Endometrium (tissue), 2 donors: ENCODE data around the gene TENM4.
"Not testable (repeated sequence)": the region's sequence is repeated elsewhere in the genome, so short reads cannot be mapped to it uniquely, and the experiment has no call there.

Experiments
- FAIRE-seq: peaks from 2 replicates; lab custom pipeline; 2012; peaks lifted over from hg19 to GRCh38; lab: Jason Lieb, UNC
- donor health status: control.
- donor health status: control.

Gene TENM4

DNA sequence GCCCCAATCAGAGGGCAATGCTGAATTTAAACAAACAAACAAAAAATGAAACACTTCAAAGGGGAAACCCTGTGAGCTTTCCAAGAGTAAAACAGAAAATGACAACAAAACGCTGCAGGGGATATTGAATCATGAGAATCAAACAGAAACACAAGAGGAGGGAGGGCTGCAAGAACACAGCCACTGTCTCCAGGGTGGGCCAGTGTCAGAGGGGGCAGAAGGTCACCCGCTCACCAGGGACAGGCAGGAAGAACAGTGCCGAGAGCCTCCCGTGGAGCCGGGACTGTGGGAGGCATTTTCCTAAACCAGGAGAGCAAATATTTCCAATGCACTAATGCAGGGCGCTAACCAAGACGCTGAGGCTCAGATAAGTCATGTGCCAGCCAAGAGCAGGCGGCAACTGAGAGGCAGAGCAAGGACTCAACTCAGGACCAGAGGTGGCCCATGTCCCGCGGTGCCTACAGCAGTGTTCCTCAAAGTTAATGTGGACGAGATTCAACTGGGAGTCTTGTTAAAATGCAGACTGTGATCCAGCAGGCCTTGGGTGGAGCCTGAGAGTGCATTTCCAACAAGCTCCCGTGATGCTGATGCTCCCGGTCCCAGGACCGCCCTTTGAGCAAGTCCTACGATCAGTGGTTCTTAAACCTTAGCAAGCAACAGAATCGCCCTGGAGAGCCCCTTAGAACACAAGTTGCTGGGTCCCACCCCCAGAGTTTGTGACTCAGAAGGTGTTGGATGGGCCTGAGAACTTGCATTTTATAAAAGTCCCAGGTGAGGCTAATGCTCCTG, 197.2 kb downstream of the TENM4 start:
- FAIRE-seq: peak; percentile 26

DNA sequence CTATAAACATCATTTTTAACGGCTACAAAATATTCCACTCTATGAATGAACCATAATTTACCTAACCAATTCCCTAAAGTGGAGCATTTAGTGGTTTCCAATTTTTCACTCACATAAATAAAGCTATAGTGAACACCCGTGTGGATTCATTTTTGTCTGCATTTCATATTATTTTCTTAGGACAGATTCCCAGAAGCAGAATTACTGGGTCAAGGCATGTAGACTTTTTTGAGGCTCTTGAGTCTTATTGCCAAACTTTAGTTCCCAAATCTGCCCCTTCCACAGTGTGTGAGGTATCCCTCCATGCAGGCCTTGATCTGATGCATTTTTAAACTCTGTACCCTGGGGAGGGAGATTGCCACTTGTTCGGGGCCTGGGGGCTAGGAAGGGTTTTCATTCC, 198.2 kb downstream of the TENM4 start:
- no peak for FAIRE-seq

DNA sequence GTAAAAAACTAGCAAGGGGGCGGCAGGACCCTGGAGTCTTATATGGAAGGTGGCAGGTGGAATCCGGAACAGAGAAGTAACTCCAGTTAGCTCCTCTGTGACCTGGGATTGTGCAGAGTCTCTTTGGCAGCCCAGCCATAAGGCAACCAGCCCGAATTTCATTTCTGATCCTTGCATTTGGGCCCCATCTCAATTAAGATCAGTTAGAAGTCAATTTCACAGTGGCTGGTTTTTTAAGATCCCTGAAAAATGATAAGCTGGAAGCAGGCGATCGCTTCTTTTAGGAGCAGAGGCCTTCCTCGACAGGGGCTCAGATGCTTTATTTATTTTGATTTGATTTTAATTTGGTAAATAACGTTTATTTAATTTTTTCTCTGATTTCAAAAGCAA, 199.0 kb downstream of the TENM4 start:
- FAIRE-seq: no peak

DNA sequence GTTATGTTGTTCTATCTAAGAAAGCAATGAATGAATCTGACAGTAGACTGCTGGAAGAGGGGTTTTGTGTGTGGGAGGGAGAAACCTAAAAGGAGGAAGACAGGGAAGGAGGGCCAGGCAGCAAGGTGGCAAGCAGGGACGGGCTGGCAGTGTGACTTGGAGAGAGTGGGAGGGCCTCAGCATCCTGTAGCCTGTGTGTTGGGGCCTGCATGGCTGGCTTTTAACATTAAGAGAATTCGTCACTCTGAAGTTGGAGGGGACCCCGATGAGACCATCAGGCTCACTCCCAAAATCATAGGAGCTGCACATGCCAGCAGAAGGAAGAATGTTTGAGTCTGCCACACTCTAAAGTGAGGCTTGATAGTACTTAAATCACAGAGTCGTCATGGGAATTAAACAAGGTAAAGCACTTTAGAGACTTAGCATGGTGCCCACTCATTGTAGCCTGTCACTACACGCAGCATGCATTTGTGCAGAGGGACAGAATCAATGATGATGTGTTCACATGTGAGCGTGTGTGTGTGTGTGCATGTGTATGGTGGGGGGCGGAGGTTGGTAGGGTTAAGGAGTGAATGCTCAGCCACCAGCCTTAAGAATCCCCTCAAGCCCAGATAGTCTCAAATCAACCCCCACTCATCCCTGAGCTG, 199.5 kb downstream of the TENM4 start:
- no peak for FAIRE-seq

DNA sequence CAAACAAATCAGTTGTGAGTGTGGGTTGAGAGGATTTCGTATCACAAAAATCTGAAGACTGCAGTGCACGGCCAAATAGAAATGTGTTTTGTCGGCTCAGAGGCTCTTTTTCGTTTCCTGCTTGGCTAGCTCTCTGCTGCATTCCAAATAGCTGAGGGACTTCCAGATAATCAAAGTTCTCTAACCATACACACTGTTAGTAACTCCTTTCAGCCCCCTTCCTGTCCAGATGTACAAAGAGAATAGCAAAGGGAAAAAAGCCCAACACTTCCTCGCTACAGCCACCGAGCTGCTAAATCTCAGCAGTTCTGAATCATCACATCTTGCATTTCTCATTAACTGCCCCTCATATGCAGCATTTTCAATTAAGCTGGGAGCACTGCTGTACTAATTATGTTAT, 203.1 kb downstream of the TENM4 start:
- FAIRE-seq: peak; percentile 94

DNA sequence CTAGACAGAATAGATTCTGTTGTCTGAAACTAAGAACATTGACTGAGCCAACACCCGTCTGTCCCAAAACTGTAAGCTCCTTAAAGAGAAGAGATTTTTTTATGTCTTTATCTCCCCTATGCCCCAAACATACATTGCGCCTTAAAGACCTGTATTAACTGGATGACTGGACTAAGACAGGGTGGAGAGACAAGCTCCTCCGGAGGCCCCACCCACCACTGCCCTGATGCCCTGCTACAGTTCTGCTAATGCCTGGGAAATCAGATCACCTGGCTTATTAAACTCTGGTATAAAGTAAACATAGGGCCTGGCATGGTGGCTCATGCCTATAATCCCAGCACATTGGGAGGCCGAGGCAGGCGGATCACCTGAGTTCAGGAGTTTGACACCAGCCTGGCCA, 203.7 kb downstream of the TENM4 start:
- no peak for FAIRE-seq

DNA sequence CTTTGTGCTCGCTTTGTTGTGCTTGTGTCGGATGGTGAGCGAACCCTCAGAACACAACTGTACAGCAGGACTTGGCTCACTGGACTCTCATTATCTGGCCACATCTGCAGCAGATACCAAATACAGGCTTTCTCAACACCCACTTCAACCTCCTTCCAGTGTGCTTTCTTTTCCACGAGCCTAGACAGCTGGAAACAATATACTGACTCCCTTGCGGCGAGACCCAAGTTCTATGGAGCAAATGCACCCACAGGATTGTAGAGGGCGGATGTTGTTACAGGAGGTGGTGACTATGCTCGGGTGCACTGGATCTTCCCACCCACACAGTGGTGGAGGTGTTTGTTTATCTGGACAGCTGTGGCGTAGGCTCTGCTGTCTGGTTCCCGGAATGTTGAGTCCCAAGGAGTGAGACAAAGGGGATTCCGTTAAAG, 204.3 kb downstream of the TENM4 start:
- peak; percentile 35 for FAIRE-seq

DNA sequence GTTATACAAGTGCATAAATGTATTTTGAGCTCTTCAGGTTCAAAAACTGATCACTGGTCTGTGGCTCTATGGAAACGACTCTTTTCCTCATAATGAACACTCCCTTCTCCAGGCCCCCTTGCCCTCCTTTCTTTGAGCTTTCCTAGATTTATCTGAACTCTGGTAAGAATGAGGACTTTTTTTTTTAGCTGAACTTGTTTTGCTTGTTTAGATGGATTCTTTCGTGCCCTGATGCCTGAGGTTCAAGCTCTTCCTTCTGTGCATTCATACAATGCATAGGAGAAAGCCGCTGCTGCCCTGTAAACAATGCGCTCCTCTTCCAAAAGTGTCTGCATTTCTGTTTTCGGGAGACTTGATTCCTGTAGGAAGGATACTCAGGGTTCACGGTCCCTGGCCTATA, 205.1 kb downstream of the TENM4 start:
- FAIRE-seq: no peak

DNA sequence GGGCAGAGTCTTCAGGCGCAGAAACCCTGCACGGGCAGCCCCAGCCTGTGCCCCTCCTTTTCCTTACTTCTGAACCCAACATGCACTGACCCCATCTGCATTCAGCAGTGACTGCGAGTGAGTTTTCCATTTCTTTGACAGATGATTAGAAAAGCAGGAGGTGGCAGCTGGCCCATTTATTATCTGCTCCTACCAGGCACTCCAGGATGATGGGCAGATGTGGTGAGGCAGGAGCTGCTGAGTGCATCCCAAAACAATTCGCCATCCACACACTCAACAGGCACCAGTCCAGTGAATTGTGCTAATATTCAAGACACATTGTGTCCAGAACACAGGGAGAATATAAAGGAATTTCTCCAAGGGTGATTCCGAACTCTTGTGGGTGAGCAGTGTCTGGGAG, 208.5 kb downstream of the TENM4 start:
- FAIRE-seq: no peak

DNA sequence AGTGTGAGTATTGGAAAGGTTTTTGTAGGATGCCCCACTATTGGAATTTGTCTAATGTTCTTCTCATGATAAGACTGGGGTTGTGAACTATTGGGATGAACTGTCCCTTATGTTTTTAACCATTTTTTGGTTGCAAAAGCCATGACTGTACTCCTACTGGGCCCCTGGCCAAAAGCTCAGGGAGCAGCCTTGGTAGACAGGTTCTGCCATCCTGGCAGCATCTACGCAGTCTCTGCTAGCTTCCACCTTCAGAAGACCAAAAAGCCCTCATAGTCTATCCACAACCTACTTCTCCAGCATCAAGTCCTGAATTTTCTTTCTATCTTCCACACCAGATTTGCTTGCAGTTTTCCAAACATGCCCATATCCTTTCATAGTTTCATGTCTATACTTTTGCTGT, 211.8 kb downstream of the TENM4 start:
- FAIRE-seq: no peak

DNA sequence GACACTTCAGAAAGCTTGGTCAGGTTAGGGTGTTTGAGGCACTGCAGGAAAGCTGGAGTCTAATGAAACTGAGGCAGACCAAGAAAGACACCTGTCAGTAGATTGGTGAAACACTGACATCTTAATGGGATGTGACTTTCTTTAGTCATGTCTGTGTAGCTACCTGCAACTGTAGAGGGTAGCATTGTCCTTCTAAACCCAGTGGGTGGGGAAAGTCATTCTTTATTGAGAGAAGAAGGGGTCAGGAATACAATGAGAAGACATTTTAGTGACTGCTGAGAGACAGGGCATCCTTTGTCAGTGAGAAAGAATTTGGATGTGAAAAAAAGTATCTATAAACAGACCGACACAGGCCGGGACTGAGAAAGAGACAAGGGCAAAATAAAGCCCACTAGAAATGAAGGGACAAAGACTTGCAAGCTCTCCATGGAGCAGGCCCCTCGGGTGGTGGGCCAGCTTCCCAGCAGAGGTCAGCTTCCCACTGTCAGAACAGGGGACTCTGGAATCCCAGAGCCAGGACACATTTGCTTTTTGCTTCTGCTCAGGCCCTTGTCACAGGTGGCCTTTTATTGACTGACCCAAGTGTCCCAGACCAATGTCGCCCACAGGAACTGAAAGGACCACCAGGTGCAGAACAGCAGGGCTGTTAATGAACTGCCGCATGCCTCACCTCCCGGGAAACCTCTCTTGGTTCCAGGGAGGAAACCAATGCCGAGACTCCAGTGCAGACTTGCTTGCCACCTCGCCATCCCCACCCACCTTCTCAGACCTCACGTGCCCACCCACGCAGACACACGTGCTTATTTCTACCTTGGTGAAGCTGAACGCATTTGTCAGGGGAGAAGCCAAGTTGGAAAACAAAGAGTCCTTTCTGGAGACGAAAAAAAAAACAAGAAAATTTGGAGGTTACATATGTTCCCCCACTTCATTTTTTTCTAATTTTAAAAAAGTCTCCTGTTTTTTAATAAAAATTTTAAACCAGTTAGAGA, 212.8 kb downstream of the TENM4 start:
- FAIRE-seq: no peak

DNA sequence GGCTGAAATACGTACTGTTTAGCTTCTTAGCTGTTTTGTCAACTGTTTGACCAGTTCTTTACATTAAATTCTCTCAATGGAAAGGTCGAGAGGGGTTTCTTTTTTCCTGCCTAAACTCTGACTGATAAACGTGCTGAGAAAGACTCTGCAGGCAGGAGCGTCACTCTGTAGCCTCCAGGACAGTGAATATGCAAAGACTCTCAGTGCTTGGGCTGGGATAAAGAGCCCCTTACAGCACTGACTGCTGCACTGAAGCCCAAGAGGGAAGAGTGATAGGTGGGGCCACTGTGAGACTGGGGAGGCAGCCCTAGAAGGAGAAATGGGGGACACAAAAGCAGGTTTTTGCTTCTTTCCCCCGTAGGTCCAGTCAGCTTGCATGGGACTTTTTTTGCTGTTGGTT, 213.5 kb downstream of the TENM4 start:
- no peak for FAIRE-seq

DNA sequence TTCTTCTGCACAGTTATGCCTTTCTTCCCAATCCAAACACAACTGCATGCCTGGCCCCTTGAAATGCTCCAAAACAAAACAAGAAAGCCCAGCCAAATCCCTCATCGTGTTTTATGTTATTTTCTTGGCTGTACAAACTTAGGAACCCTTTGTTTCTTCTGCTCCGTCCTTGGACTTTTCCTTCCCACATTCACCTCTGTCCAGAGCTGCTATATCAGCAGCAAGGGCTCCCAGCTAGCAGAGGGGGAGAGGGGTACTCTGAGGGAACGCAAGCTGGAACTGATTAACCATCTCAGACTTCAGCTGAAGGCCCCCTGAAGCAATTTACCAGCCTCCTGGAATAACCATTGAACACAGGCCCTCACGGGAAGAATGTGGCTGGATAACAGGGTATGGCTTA, 214.7 kb downstream of the TENM4 start:
- peak; percentile 87 for FAIRE-seq

DNA sequence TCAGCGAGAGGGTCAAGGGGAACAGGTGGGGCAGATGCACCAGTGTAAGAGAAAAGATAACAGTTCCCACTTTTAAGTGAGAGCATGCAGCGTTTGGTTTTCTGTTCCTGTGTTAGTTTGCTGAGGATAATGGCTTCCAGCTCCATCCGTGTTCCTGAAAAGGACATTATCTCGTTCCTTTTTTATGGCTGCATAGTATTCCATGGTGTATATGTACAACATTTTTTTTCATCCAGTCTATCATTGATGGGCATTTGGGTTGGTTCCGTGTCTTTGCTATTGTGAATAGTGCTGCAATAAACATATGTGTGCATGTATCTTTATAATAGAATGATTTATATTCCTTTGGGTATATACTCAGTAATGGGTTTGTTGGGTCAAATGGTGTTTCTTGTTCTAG, 218.7 kb downstream of the TENM4 start:
- FAIRE-seq: not testable (repeated sequence)

DNA sequence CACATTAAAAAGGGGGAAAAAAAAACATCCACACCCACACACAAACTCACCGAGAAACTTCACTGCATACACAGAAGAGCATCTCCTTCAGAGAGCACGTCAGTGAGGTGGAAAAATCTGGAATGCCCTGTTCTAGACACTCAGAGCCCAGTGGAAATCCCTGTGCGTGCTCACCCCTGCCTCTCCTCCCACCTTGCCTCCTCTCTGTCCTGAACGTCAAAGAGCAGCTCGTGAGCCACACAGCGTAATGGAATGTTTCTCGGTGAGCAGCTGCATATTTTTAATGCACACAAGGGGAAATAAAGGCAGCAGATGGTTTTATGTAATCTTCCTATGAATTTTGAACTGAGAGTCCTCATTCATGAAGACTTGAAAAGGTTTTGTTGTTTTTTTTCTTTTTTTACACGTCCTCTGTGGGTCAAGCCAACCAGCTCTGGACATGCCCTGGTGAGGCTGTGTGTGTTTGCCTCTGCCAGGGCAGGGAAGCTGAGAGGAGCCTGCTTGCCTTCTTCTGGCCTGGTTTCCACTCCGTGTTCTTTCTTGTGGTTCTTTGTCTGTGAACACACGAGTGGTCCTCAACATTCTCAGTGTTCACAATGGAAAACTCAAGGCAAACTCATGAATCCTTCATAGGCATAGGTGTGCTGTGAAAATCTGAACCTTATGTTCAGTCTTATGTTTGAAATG, 219.2 kb downstream of the TENM4 start:
- no peak for FAIRE-seq

DNA sequence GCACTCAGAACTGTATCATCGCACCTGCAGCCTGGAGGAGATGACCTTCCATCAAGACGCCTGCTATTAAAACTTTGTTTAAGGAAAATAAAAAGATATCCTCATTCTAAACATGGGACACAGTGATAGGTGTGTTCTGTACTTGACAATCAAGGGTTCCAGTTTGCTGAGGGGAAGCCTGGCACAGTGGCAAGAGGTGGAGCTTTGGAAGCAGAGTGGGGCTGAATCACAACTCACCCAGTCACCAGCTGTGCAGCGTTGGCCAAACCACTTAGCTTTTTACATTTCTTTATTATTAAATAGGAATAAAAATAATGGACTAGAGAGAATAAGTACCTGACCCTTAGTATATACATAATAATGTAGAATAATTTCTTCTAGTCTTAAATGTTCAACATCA, 220.7 kb downstream of the TENM4 start:
- no peak for FAIRE-seq

DNA sequence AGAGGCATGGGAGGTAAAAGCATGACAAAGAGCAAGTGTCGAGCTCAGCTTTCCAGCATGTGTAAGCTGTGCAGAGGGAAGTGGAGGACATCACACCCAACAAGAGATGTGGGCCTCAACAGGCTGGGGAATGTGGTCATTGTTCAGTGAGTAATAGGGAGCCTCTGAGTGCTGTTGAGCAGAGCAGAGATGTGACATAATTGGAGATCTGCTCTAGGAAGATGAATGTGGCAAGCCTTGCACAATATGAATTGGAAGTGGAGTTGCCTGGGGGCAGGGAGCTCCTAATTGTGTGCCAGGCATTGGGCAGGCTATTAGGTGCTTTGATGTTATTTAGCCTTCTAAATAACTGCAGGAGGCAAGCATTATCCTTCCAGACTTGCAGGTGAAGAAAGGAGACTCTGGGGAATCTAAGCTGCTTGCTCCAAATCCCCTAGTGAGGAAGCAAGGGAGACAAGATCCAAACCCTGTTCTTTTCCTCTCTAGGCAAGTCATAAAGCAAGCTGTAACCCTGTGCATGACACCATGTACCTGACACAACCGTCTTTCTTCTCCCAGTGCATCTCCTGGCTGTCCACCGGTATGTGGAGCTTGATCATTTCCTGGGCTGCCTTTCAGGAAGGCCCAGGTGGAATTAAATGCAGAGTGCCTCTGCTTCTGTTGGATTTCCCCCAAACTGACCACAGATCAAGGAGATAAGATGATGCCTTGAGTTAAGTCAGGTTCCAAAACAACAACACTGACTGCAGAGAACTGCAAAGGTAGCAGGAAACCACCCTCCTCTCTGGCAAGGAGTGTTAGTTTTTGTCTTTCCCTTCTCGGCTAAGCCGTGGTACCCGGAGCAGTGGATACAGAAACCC, 221.4 kb downstream of the TENM4 start:
- FAIRE-seq: no peak

DNA sequence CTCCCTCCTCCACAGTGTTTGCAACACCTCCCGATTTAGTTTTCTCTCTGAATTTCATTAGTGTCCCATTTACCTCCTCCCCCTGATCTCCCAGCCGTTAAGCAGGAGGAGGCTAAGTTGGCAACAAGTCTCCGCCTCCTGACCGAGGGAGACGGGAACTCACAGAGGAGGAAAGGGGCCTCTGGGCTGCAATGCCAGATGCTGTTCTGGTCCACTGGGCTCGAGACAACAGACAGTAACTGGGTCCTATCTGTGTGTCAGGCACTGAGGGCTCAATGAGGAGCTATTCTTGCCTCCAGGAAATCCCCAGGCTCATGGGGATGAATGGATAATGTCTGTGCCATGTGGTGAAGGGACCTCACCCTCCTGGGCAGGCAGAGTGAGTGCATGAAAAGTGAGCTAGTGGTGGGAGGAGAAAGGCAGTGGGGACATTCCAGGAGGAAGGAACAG, 228.1 kb downstream of the TENM4 start:
- FAIRE-seq: no peak

DNA sequence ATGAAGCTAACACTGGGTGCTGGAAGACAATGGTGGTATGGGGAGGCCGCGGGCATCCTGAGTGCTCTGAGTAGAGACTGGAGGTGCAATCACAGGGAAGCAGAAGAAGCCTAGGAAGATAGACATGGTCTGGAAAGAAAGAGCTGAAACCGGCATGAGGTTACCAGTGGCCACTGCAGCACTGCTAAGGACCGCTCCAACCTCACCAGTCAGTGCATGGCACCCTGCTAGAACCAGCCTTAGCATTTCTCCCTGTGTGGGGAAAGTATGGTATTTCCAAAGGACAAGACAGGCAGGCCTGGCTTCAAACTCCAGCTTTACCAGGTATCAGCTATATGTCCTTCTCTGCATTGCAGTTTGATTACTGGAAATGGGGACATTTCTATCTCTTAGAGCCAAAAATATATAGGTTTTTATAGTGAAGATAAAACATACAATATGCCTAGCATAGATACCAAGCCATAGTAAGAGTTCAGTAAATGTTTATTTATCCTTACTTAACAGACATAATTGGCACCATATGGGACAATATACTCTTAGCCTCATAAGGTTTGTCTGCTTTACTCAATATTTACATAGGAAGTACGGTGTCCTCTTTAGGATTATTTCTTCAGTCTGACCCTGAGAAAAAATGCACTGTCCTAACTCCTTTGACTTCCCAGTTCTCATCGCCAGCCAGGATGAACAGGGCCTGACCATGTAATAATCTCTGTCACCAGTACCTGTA, 231.1 kb downstream of the TENM4 start:
- no peak for FAIRE-seq

DNA sequence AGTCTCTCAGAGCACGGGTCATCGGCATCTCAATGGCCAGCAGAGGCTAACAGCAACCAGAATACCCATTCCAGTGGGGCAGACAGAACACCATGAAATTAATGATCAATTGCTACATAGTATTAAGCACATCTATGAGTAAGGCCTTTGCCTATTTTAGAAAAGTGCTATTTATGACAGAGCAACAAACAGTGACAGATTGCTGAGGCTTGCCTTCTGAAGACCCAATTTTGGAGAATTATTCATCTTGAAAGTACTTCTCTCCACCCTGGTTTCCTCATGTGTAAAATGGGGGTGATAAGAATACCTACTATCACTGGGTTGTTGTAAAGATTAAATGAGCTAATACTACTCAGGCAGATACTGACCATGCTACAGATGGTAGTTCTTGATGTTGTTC, 232.7 kb downstream of the TENM4 start:
- no peak for FAIRE-seq
